Superior temporal gyrus (tissue), 1 donor: ENCODE data around the gene CADM2.
A peak's percentile ranks its signal among the peaks of the same experiment; 100 is the strongest.
"Not testable (repeated sequence)": the region's sequence is repeated elsewhere in the genome, so short reads cannot be mapped to it uniquely, and the experiment has no call there.

Experiments used
- DNase-seq: peaks from one replicate; pipeline ENCODE4 v3.0.0-alpha.2; 2016; ENCODE audit errors: extremely low spot score

The CADM2 gene

DNA sequence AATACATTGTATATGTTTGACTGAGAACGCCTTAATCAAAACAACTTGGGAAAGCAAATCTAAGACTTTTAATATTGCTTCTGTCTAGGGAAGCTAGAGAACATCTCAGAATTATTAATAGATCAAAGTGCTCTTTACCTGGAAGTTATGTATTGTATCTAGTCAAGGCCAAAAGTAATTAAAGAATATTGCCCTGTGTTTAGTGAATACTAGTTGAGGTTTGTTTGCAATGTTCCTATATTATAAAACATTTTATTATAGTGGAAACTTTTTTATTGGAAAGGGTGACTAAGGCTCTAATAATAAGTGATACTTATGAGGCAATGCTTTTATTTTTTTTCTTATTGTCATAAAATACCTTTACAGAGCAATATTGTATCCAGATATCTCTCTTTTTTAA lies 118.2 kb downstream of the CADM2 start:
- DNase-seq: no peak

- DNase-seq: peak; percentile 77
Observed at GRCh38 chr3:85081191-85081906, 122.6 kb downstream of the CADM2 start.

- DNase-seq: no peak
Observed at GRCh38 chr3:85090495-85090894, 131.7 kb downstream of the CADM2 start.

DNA sequence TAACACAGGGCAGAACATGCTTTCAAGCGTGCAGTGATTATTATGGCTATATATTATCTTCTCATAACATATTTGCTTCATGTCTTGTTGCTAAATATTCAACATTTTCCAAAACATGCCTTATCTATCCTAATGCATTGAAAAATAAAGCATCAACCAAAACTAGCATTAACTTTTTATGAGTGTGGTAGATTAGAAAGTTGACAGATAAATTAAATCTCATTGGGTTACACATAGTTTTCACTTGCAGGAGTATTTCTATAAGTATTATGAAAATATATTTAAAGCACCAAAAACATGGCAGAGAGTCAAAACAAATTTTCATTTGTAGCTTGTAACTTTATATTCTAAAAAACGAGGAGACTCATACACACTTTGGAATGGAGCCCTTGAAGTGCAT lies 141.5 kb downstream of the CADM2 start:
- no peak for DNase-seq

DNA sequence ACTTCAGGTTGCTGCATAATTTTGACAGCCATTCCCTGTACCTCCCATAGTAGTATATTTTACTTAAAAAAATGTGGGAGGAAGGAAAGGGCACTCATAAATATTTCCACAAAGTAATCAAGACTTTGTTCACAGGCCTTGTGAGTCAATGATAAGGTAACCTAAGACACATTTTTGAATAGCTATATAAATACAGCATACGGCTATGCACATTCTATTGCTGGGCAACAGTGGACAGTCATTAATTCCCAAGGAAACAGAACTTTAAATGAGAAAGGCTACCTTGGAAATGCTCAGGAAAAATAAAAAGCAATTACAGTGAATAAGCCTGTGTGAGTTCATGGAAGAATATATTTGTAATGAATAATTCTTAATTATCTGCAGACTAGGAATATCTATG lies 144.0 kb downstream of the CADM2 start:
- no peak for DNase-seq

- DNase-seq: no peak
Observed at GRCh38 chr3:85110393-85110792, 151.6 kb downstream of the CADM2 start.

GRCh38 chr3:85120879-85121278 lies 162.1 kb downstream of the CADM2 start:
- no peak for DNase-seq

DNA sequence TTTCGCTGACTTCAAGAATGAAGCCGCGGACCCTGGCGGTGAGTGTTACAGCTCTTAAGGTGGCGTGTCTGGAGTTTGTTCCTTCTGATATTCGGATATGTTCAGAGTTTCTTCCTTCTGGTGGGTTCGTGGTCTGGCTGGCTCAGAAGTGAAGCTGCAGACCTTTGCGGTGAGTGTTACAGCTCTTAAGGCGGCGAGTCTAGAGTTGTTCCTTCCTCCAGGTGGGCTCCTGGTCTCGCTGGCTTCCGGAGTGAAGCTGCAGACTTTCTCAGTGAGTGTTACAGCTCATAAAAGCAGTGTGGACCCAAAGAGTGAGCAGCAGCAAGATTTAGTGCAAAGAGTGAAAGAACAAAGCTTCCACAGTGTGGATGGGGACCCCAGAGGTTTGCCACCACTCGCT lies 174.1 kb downstream of the CADM2 start:
- not testable (repeated sequence) for DNase-seq

DNA sequence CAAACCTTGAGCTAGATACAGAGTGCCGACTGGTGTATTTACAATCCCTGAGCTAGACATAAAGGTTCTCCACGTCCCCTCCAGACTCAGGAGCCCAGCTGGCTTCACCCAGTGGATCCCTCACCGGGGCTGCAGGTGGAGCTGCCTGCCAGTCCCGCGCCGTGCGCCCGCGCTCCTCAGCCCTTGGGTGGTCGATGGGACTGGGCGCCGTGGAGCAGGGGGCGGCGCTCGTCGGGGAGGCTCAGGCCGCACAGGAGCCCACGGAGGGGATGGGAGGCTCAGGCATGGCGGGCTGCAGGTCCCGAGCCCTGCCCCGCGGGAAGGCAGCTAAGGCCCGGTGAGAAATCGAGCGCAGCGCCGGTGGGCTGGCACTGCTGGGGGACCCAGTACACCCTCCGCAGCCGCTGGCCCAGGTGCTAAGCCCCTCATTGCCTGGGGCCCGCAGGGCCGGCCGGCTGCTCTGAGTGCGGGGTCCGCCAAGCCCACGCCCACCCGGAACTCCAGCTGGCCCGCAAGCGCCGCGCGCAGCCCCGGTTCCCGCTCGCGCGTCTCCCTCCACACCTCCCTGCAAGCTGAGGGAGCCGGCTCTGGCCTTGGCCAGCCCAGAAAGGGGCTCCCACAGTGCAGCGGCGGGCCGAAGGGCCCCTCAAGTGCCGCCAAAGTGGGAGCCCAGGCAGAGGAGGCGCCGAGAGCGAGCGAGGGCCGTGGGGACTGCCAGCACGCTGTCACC lies 175.1 kb downstream of the CADM2 start:
- not testable (repeated sequence) for DNase-seq

- DNase-seq: no peak
Observed at GRCh38 chr3:85142626-85143025, 183.8 kb downstream of the CADM2 start.

DNA sequence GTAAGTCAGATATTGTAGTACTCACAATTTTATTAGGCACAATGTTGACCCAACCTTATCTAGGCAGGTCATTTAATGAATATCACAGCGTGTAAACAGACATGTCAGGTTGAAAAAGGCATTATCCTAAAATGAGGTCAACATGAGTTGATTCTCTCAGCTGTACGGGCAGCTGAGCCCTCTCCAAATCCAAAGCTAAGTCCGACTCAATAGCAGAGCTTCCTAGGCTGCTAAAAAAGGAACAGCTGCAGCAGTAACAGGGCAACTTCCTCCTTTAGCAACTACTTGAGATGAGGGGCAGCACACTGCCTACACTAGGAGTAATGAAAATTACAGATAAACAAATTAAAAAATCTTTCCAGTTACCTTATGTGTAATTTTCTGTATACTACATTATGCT lies 189.2 kb downstream of the CADM2 start:
- DNase-seq: no peak

DNA sequence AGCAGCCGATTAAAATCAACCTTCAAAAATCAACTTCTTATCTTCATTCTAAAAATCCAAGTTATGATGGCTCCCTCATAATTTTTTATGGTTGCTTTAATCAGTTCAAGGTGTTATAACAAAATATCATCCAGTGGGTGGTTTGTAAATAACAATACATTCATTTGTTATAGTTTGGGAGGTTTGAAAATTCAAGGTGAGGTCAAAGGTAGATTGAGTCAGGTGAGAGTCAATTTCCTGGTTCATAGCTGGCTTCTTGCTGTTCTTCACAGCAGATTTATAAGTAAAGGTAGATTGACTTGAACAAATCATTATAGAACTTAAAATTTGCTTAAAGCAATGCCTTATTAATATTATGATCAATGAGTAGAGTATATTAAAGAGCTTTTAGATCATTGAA lies 192.8 kb downstream of the CADM2 start:
- DNase-seq: no peak

DNA sequence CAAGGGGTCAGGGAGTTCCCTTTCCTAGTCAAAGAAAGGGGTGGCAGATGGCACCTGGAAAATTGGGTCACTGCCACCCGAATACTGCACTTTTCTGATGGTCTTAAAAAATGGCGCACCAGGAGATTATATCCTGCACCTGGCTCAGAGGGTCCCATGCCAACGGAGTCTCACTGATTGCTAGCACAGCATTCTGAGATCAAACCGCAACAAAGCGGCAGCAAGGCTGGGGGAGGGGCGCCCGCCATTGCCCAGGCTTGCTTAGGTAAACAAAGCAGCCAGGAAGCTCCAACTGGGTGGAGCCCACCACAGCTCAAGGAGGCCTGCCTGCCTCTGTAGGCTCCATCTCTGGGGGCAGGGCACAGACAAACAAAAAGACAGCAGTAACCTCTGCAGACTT lies 194.5 kb downstream of the CADM2 start:
- not testable (repeated sequence) for DNase-seq

GRCh38 chr3:85159376-85159775 lies 200.6 kb downstream of the CADM2 start:
- no peak for DNase-seq

DNA sequence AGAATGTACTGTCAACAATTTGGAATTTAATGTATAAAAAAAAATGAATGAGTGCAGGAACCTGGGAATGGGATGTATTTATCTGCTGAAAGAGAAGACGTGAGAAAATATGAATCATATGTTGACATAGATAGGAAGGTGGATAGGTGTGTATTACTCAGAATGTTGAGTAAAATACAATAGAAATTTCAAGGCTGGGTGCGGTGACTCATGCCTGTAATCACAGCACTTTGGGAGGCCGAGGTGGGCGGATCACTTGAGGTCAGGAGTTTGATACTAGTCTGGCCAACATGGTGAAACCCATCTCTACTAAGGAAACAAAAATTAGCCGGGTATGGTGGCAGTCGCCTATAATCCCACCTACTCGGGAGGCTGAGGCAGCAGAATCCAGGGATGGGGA lies 202.8 kb downstream of the CADM2 start:
- DNase-seq: no peak

DNA sequence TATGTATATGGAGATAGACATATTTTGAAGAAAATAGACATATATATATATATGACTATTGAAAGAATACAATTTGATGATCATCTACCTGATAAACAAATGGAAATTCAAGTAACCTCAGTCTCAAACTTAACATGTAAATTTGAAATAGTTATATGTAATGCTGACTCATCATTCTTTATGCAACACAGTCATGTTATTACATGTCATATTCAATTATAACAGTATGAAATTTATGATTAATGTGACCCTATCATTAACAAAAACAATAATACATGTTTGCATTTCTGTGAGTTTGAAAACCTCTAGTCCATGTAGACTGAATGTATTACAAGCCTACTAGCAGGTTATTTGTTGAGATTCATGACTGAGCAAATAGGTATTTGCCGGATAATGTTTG lies 204.1 kb downstream of the CADM2 start:
- DNase-seq: no peak

- peak; percentile 45 for DNase-seq
Observed at GRCh38 chr3:85164436-85164835, 205.6 kb downstream of the CADM2 start.

DNA sequence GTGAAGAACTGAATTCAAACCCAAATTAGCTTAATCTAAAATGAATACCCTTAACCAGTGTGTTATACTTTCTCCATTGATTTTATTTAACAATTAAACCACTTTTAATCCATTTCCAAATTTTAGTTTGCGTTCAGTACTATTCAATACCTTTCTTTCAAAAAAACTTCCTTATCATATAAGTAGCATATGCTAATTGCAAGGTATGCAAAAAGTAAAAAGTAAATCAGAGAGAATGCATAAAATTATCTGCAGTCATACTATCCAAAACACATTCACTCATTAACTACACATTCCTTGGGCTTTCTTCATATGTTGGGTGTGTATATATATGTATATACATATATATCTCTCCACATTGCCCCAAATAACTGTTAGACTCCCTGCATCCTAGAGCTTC lies 208.8 kb downstream of the CADM2 start:
- no peak for DNase-seq

GRCh38 chr3:85170646-85171045 lies 211.9 kb downstream of the CADM2 start:
- DNase-seq: no peak

GRCh38 chr3:85171976-85172375 lies 213.2 kb downstream of the CADM2 start:
- DNase-seq: no peak

DNA sequence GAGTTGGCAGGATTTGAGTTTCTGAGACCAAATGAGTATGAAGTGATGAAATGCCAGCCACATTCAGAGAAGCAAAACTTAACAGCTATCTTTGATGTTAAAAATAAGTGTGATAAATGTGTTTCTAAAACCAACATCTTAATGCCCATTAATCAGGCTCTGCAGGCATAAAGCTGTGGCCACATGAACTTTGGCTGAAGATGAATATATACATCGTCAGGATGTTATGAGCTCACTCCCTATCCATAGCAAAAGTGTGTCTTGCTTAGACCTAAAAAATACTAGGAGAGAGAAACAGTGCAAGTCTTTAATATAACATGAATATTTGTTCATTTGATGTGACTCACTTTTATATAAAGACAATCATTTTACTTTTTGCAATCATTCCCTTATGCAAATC lies 218.0 kb downstream of the CADM2 start:
- no peak for DNase-seq

DNA sequence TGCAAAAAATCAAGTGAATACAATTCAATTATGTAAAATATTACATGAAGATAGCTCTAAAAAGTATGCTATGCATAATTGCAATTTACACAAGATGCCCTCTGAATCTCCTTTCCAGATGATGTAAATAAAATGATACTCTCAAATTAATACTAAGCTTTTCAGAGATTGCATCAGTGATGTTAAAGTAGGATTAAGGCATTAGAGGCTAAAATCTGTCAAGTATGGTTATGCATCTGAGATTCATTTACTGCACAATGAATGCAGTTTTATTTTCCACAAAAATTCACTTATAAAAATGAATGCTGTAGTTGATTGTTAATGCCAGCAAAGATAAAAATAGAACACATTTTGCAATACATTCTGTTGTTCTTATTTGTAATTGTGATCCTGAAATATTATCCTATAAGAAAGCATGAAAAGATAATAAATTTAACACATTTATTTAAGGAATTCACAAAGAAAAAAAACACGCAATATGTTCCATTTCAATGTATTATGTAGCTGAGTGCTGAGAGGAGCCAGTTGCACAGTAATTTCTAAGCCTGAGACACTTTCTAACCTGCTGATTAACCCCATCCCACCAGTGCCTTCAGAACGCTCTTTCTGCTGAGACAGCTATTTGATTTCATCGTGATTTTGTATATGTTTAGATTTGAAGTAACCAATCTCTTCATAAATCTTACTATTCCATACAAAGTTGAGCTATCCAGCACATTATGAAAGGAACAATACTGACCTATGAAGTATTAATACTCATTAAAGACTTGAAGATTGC lies 224.4 kb downstream of the CADM2 start:
- peak; percentile 40 for DNase-seq

GRCh38 chr3:85185495-85185894 lies 226.7 kb downstream of the CADM2 start:
- no peak for DNase-seq
